SK-N-SH (cell line): Measurements from ENCODE around the gene OSBPL6. TPM values are rescaled to one million over a fixed set of nuclear protein-coding genes. Genes with fewer than 3 reads are reported as not detected.

Experiments
- CTCF ChIA-PET: fragments of 300-600, 350-600 bp; formaldehyde crosslinking; extraction: SDS; loops from one replicate; lab custom pipeline; 2021; lab: Yijun Ruan, JAX
- POLR2A ChIA-PET: fragments of 350-600 bp; sonication (Branson Sonifier 250); formaldehyde crosslinking; extraction: SDS; loops from one replicate; lab custom pipeline; 2020; ENCODE audit warnings: antibody characterized with exemption, inconsistent platforms; lab: Yijun Ruan, JAX
- DNase-seq: peaks from one replicate; pipeline ENCODE4 v3.0.0; 2012
- H2AFZ ChIP-seq: fragments of 200-600 bp; sonication (generic); 2 replicates; pipeline ENCODE4 v1.8.1; 2016; ENCODE audit warnings: antibody characterized with exemption, mild to moderate bottlenecking, low read depth
- H3F3A ChIP-seq: fragments of 200-600 bp; sonication (generic); replicated peaks from 2 replicates; pipeline ENCODE3; 2016; ENCODE audit warnings: antibody characterized with exemption, mild to moderate bottlenecking; ENCODE audit not compliant: insufficient read depth
- H3K27ac ChIP-seq, 2 experiments: fragments of 200-500 bp in 1 of 2; fragments of 200-600 bp in 1 of 2; sonication (Bioruptor generic) in 1 of 2; sonication (generic), shearing (Covaris generic) in 1 of 2; 2 replicates each; pipeline versions ENCODE4 v1.5.1 to v1.6.1; 2014 to 2016; ENCODE audit warnings: low read depth in 2 of 2, inconsistent platforms in 1 of 2, low read length in 1 of 2, mild to moderate bottlenecking in 1 of 2, mixed read lengths in 1 of 2
- H3K27me3 ChIP-seq: fragments of 200-600 bp; sonication (generic), shearing (Covaris generic); 2 replicates; pipeline ENCODE4 v1.6.1; 2016; ENCODE audit warnings: mixed run types; ENCODE audit not compliant: insufficient read depth
- H3K36me3 ChIP-seq, 2 experiments: fragments of 200-500 bp in 1 of 2; fragments of 200-600 bp in 1 of 2; sonication (Bioruptor generic) in 1 of 2; sonication (generic) in 1 of 2; replicated peaks in 1 of 2; 2 replicates each; pipeline versions ENCODE3 to v1.5.1; 2014 to 2016; ENCODE audit warnings: low read length in 1 of 2, mild to moderate bottlenecking in 1 of 2; ENCODE audit not compliant: insufficient read depth in 2 of 2, control insufficient read depth in 1 of 2
- H3K4me1 ChIP-seq, 2 experiments: fragments of 200-500 bp in 1 of 2; fragments of 200-600 bp in 1 of 2; sonication (Bioruptor generic) in 1 of 2; sonication (generic), shearing (Covaris generic) in 1 of 2; 2 replicates each; pipeline versions ENCODE4 v1.5.1 to v1.6.1; 2014 to 2016; ENCODE audit warnings: low read depth in 1 of 2, low read length in 1 of 2, mixed run types in 1 of 2; ENCODE audit not compliant: insufficient read depth in 2 of 2, control insufficient read depth in 1 of 2
- H3K4me2 ChIP-seq: fragments of 200-600 bp; sonication (generic), shearing (Covaris generic); 2 replicates; pipeline ENCODE4 v1.6.1; 2017; ENCODE audit warnings: mixed run types
- H3K4me3 ChIP-seq, 2 experiments: fragments of 200-500 bp in 1 of 2; fragments of 200-600 bp in 1 of 2; sonication (Bioruptor generic) in 1 of 2; sonication (generic), shearing (Covaris generic) in 1 of 2; 2 replicates each; pipeline versions ENCODE4 v1.5.1 to v1.8.1; 2014 to 2016; ENCODE audit warnings: low read depth in 2 of 2, inconsistent platforms in 1 of 2, low read length in 1 of 2, mild to moderate bottlenecking in 1 of 2, mixed read lengths in 1 of 2, moderate library complexity in 1 of 2
- H3K79me2 ChIP-seq: fragments of 200-600 bp; sonication (generic); 2 replicates; pipeline ENCODE4 v1.8.1; 2017; ENCODE audit warnings: mild to moderate bottlenecking; ENCODE audit not compliant: insufficient read depth
- H3K9ac ChIP-seq: fragments of 200-600 bp; sonication (generic); 2 replicates; pipeline ENCODE4 v1.6.1; 2017; ENCODE audit warnings: mixed run types
- H3K9me2 ChIP-seq: fragments of 200-600 bp; sonication (generic); 2 replicates; pipeline ENCODE4 v1.6.1; 2017; ENCODE audit warnings: mixed run types
- H3K9me3 ChIP-seq: fragments of 200-600 bp; sonication (generic); 2 replicates; pipeline ENCODE4 v1.6.1; 2017; ENCODE audit warnings: mixed run types, mild to moderate bottlenecking, moderate library complexity
- H4K20me1 ChIP-seq: fragments of 200-600 bp; sonication (generic); 2 replicates; pipeline ENCODE4 v1.6.1; 2017; ENCODE audit warnings: mild to moderate bottlenecking, mixed run types; ENCODE audit not compliant: insufficient read depth
- ELF1 ChIP-seq: IDR thresholded peaks from 2 replicates; pipeline ENCODE4 v1.4.0; 2012
- EP300 ChIP-seq, 2 experiments: IDR thresholded peaks; 2 replicates each; pipeline versions ENCODE4 v1.4.0 to v1.6.1; 2012; ENCODE audit warnings: borderline replicate concordance in 1 of 2, low read depth in 1 of 2, low read length in 1 of 2
- EZH2phosphoT487 ChIP-seq: fragments of 200-600 bp; sonication (generic); IDR thresholded peaks from 2 replicates; pipeline ENCODE4 v1.6.1; 2017; ENCODE audit warnings: low read depth, mixed run types, mild to moderate bottlenecking, antibody characterized with exemption, moderate library complexity, borderline replicate concordance
- FOSL2 ChIP-seq: IDR thresholded peaks from 2 replicates; pipeline ENCODE4 v1.4.0; 2012; ENCODE audit warnings: low read depth, mild to moderate bottlenecking, moderate library complexity, borderline replicate concordance
- FOXM1 ChIP-seq: IDR thresholded peaks from 2 replicates; pipeline ENCODE4 v1.4.0; 2012; ENCODE audit warnings: low read depth, mild to moderate bottlenecking
- GATA2 ChIP-seq: sonication (generic); formaldehyde crosslinking; IDR thresholded peaks from 2 replicates; pipeline ENCODE4 v1.5.0; 2020; ENCODE audit warnings: mild to moderate bottlenecking, missing genetic modification reagents
- JUND ChIP-seq: IDR thresholded peaks from 2 replicates; pipeline ENCODE4 v1.4.0; 2012
- MEF2A ChIP-seq: IDR thresholded peaks from 2 replicates; pipeline ENCODE4 v1.4.0; 2012; ENCODE audit warnings: low read depth, borderline replicate concordance
- MXI1 ChIP-seq: IDR thresholded peaks from 2 replicates; pipeline ENCODE4 v1.6.1; 2012; ENCODE audit warnings: mild to moderate bottlenecking, low read depth, low read length, improper control_type of control experiment
- NFIC ChIP-seq: IDR thresholded peaks from 2 replicates; pipeline ENCODE4 v1.4.0; 2012; ENCODE audit warnings: borderline replicate concordance
- NRF1 ChIP-seq: IDR thresholded peaks from 2 replicates; pipeline ENCODE4 v1.6.1; 2012; ENCODE audit warnings: low read depth, mild to moderate bottlenecking, low read length
- PBX3 ChIP-seq: IDR thresholded peaks from 2 replicates; pipeline ENCODE4; 2012
- POLR2AphosphoS5 ChIP-seq: IDR thresholded peaks from 2 replicates; pipeline ENCODE4 v1.6.1; 2012; ENCODE audit warnings: low read depth, low read length
- RAD21 ChIP-seq: IDR thresholded peaks from 2 replicates; pipeline ENCODE4 v1.6.1; 2012; ENCODE audit warnings: mild to moderate bottlenecking, low read length
- REST ChIP-seq: IDR thresholded peaks from 2 replicates; pipeline ENCODE4 v1.6.1; 2012; ENCODE audit warnings: mild to moderate bottlenecking, low read depth, low read length, moderate library complexity
- RFX5 ChIP-seq: IDR thresholded peaks from 2 replicates; pipeline ENCODE4 v1.6.1; 2012; ENCODE audit warnings: mild to moderate bottlenecking, improper control_type of control experiment, low read length
- RXRA ChIP-seq: IDR thresholded peaks from 2 replicates; pipeline ENCODE4 v1.4.0; 2012; ENCODE audit warnings: low read depth, mild to moderate bottlenecking, borderline replicate concordance
- SIN3A ChIP-seq: IDR thresholded peaks from 2 replicates; pipeline ENCODE4 v1.6.1; 2012; ENCODE audit warnings: low read depth, mild to moderate bottlenecking, low read length, moderate library complexity, borderline replicate concordance
- SMC3 ChIP-seq: IDR thresholded peaks from 2 replicates; pipeline ENCODE4 v1.6.1; 2012; ENCODE audit warnings: low read depth, low read length, improper control_type of control experiment
- TAF1 ChIP-seq: IDR thresholded peaks from 2 replicates; pipeline ENCODE4 v1.6.1; 2012; ENCODE audit warnings: low read depth, mild to moderate bottlenecking, low read length, moderate library complexity, borderline replicate concordance
- TCF12 ChIP-seq: IDR thresholded peaks from 2 replicates; pipeline ENCODE4 v1.4.0; 2012
- TEAD4 ChIP-seq: IDR thresholded peaks from 2 replicates; pipeline ENCODE4 v1.4.0; 2012; ENCODE audit warnings: mild to moderate bottlenecking, borderline replicate concordance; ENCODE audit not compliant: insufficient read depth
- YY1 ChIP-seq: IDR thresholded peaks from 2 replicates; pipeline ENCODE4 v1.4.0; 2012; ENCODE audit warnings: low read depth, mild to moderate bottlenecking
- WGBS: methylation state at CpG from one replicate; pipeline ENCODE4 v1.1.6; 2017; ENCODE audit warnings: low lambda C conversion rate; 5-methylcytosine and 5-hydroxymethylcytosine counted together
- polyA plus RNA-seq, 3 experiments: library from polyadenylated mRNA; depleted of rRNA; stranded (reverse); fragments of >200 nt; gene quantifications; 2 replicates each; pipeline ENCODE4 v1.2.3, GENCODE V29; 2012
- TF ChIP-seq, protein P1 (sequence below): fragments of 150-350 bp; IDR thresholded peaks from 2 replicates; pipeline ENCODE4 v1.6.1; 2016; ENCODE audit warnings: mild to moderate bottlenecking, low read depth, low read length
- TF ChIP-seq, protein P2 (sequence below): IDR thresholded peaks from 2 replicates; pipeline ENCODE4 v1.4.0; 2012; ENCODE audit warnings: low read depth, borderline replicate concordance
- TF ChIP-seq, protein P3 (sequence below): IDR thresholded peaks from 2 replicates; pipeline ENCODE4 v1.4.0; 2012; ENCODE audit warnings: low read depth

OSBPL6 gene
- polyA plus RNA-seq, 1 of the 3 experiments (the other 2 are of a cell fraction): 2.7 TPM

DNA sequence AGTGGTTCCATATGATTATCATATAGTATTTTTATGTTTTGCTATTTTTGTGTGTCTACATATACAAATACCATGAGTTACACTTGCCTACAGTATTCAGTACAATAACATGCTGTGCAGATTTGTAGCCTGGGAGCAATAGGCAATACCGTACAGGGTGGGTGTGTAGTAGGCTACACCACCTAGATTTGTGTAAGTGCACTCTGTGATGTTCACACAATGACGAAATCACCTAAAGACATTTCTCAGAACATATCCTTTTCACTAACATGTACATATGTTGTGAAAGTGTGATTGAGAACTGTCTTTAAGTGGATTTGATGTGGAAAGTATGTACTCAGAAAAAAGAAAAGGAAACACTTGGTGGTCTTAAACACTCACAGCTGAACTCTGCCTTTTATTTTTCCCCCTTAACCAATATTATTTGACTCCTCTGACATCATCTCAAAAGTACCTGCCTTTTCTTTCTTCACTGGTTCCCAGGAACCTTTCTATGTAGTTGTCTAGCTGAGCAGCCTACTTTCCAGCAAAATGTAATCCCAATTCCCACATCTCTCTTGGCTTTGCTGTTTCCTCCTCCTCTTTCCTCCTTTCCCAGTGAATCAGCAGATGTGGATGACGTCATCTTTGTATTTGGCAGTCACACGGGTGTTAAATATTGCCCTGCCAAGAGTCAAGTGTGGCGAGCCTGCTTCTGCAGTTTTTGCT, 47.7 kb downstream of the OSBPL6 start:
- H2AFZ ChIP-seq: peak overlapping the region; percentile 43; the same call in 1 of the 2 replicates
- H3K9me2 ChIP-seq: no peaks in the 10 kb centered on the region
- no peaks in the 10 kb centered on the region for H3K36me3 ChIP-seq
- POLR2A ChIA-PET: no interaction called here
- H3K9me3 ChIP-seq: no peaks in the 10 kb centered on the region
- H4K20me1 ChIP-seq: no peaks in the 10 kb centered on the region
- H3K79me2 ChIP-seq: no peaks in the 10 kb centered on the region
- DNase-seq: peak; percentile 37
- H3K27ac ChIP-seq: peak overlapping the region; percentile 55 to 93
- CTCF ChIA-PET: no interaction called here
- H3K4me1 ChIP-seq: peaks cover 6 to 18% of the 10 kb centered on the region in 2 experiments
- no peak overlapping the region for H3K4me3 ChIP-seq
- WGBS: 37% methylated on average over 5 of the region's 5 CpGs
- H3F3A ChIP-seq: peaks cover 5% of the 10 kb centered on the region
- H3K9ac ChIP-seq: peak overlapping the region; percentile 24; the same call in 1 of the 2 replicates
- peak overlapping the region; percentile 40; the same call in 1 of the 2 replicates for H3K4me2 ChIP-seq
- H3K27me3 ChIP-seq: no peaks in the 10 kb centered on the region
- TF ChIP-seq TAF1: no peak
- TF ChIP-seq TEAD4: no peak
- no peak for TF ChIP-seq FOXM1
- TF ChIP-seq TCF12: peak; percentile 79
- TF ChIP-seq RFX5: no peak
- TF ChIP-seq, protein P1, sequence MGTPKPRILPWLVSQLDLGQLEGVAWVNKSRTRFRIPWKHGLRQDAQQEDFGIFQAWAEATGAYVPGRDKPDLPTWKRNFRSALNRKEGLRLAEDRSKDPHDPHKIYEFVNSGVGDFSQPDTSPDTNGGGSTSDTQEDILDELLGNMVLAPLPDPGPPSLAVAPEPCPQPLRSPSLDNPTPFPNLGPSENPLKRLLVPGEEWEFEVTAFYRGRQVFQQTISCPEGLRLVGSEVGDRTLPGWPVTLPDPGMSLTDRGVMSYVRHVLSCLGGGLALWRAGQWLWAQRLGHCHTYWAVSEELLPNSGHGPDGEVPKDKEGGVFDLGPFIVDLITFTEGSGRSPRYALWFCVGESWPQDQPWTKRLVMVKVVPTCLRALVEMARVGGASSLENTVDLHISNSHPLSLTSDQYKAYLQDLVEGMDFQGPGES: no peak
- no peak for TF ChIP-seq NRF1
- TF ChIP-seq EZH2phosphoT487: no peak
- TF ChIP-seq PBX3: peak; percentile 77
- no peak for TF ChIP-seq GATA2
- no peak for TF ChIP-seq YY1
- TF ChIP-seq SIN3A: no peak
- peak; percentile 90 for TF ChIP-seq JUND
- TF ChIP-seq POLR2AphosphoS5: no peak; the same call in 1 of the 2 replicates
- 0 out of 2 replicates have a peak, but pooled peaks have one; percentile 28 for TF ChIP-seq REST
- no peak for TF ChIP-seq RAD21
- TF ChIP-seq, protein P2, sequence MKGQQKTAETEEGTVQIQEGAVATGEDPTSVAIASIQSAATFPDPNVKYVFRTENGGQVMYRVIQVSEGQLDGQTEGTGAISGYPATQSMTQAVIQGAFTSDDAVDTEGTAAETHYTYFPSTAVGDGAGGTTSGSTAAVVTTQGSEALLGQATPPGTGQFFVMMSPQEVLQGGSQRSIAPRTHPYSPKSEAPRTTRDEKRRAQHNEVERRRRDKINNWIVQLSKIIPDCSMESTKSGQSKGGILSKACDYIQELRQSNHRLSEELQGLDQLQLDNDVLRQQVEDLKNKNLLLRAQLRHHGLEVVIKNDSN: no peak
- TF ChIP-seq, protein P3, sequence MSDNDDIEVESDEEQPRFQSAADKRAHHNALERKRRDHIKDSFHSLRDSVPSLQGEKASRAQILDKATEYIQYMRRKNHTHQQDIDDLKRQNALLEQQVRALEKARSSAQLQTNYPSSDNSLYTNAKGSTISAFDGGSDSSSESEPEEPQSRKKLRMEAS: no peak
- no peak for TF ChIP-seq MXI1
- TF ChIP-seq RXRA: no peak
- TF ChIP-seq FOSL2: peak; percentile 85
- TF ChIP-seq NFIC: peak; percentile 86
- peak in 1 of 2 experiments; percentile 28; a peak in 1 of 4 replicates for TF ChIP-seq EP300 (IDR thresholded peaks at IDR 0.05; ENCODE audit: borderline replicate concordance in 1 of 2, low read depth in 1 of 2, low read length in 1 of 2)
- TF ChIP-seq SMC3: no peak
- no peak for TF ChIP-seq ELF1
- no peak for TF ChIP-seq MEF2A
